Endothelial cell of umbilical vein (primary cell): ENCODE data around the gene LRP1B. TPM values are rescaled to one million over a fixed set of nuclear protein-coding genes. Genes with fewer than 3 reads are reported as not detected.

Source experiments
- BruUV-seq: library from RNA; stranded (reverse); fragments of 400-500 nt; replicated peaks from 2 replicates; lab custom pipeline; 2021; lab: Mats Ljungman, UMichigan
- CTCF ChIA-PET: fragments of 300-600, 350-600 bp; sonication (Branson Sonifier 250); formaldehyde crosslinking; loops from one replicate; lab custom pipeline; 2021; ENCODE audit warnings: antibody characterized with exemption, inconsistent platforms; lab: Charles Lee
- POLR2A ChIA-PET: fragments of 300-600, 350-600 bp; sonication (Branson Sonifier 250); formaldehyde crosslinking; loops from one replicate; lab custom pipeline; 2021; ENCODE audit warnings: antibody characterized with exemption, inconsistent platforms; lab: Charles Lee
- DNase-seq: peaks from one replicate; pipeline ENCODE4 v3.0.0-alpha.2; 2011; ENCODE audit warnings: low read depth, low spot score
- FAIRE-seq: peaks from 2 replicates; lab custom pipeline; 2011; peaks lifted over from hg19 to GRCh38; lab: Jason Lieb, UNC
- H2AFZ ChIP-seq: 2 replicates; pipeline ENCODE4 v1.6.0; 2012; ENCODE audit warnings: low read depth, low read length, control low read depth, inconsistent platforms
- H3K27ac ChIP-seq: 2 replicates; pipeline ENCODE4 v1.5.1; 2011; ENCODE audit warnings: low read depth, mild to moderate bottlenecking, control low read depth, low read length, moderate library complexity; ENCODE audit not compliant: insufficient read depth
- H3K27me3 ChIP-seq, 2 experiments: 2 replicates each; pipeline versions ENCODE4 v1.6.0 to v1.6.1; 2011; ENCODE audit warnings: low read length in 2 of 2, mixed read lengths in 1 of 2; ENCODE audit not compliant: control insufficient read depth in 2 of 2, insufficient read depth in 2 of 2
- H3K36me3 ChIP-seq, 2 experiments: 2 replicates in 1 of 2; 3 replicates in 1 of 2; pipeline ENCODE4 v1.5.1; 2011; ENCODE audit warnings: low read length in 2 of 2, mild to moderate bottlenecking in 1 of 2, moderate library complexity in 1 of 2; ENCODE audit not compliant: control insufficient read depth in 2 of 2, insufficient read depth in 2 of 2; ENCODE audit errors: extremely low read depth in 1 of 2
- H3K4me1 ChIP-seq: 3 replicates; pipeline ENCODE4 v1.5.1; 2011; ENCODE audit warnings: mild to moderate bottlenecking, low read length; ENCODE audit not compliant: control insufficient read depth, insufficient read depth; ENCODE audit errors: extremely low read depth
- H3K4me2 ChIP-seq: 2 replicates; pipeline ENCODE4 v1.6.1; 2011; ENCODE audit warnings: low read length, control low read depth, mixed read lengths; ENCODE audit not compliant: insufficient read depth
- H3K4me3 ChIP-seq, 3 experiments: fragments of 200-600 bp in 1 of 3; sonication (generic), shearing (Covaris generic) in 1 of 3; replicated peaks in 1 of 3; 2 replicates each; pipeline ENCODE4 v1.5.1; 2011 to 2016; ENCODE audit warnings: control low read depth in 3 of 3, low read length in 3 of 3, mild to moderate bottlenecking in 2 of 3, inconsistent platforms in 1 of 3, low read depth in 1 of 3, moderate library complexity in 1 of 3; ENCODE audit not compliant: insufficient read depth in 1 of 3
- H3K79me2 ChIP-seq: 2 replicates; pipeline ENCODE4 v1.6.0; 2012; ENCODE audit warnings: low read length, inconsistent platforms; ENCODE audit not compliant: control insufficient read depth, insufficient read depth
- H3K9ac ChIP-seq: replicated peaks from 2 replicates; pipeline ENCODE3; 2011; ENCODE audit warnings: low read length, control low read depth; ENCODE audit not compliant: insufficient read depth; ENCODE audit errors: extremely low read depth
- H3K9me1 ChIP-seq: replicated peaks from 3 replicates; pipeline ENCODE4 v1.6.0; 2011; ENCODE audit warnings: mild to moderate bottlenecking, low read length; ENCODE audit not compliant: control insufficient read depth, insufficient read depth; ENCODE audit errors: extremely low read depth
- H3K9me3 ChIP-seq: replicated peaks from 2 replicates; pipeline ENCODE4 v1.5.1; 2012; ENCODE audit warnings: low read length, inconsistent platforms; ENCODE audit not compliant: control insufficient read depth, insufficient read depth
- H4K20me1 ChIP-seq: replicated peaks from 2 replicates; pipeline ENCODE3; 2011; ENCODE audit warnings: mild to moderate bottlenecking, low read length; ENCODE audit not compliant: control insufficient read depth, insufficient read depth; ENCODE audit errors: extremely low read depth
- EZH2 ChIP-seq: IDR thresholded peaks from 2 replicates; pipeline ENCODE4 v1.6.1; 2012; ENCODE audit warnings: borderline replicate concordance, low read depth, mild to moderate bottlenecking, moderate library complexity, low read length, inconsistent platforms; ENCODE audit not compliant: severe bottlenecking
- FOS ChIP-seq: IDR thresholded peaks from 2 replicates; pipeline ENCODE4 v1.6.1; 2011; ENCODE audit warnings: mild to moderate bottlenecking, low read length, moderate library complexity, borderline replicate concordance; ENCODE audit not compliant: insufficient read depth
- GATA2 ChIP-seq: IDR thresholded peaks from 2 replicates; pipeline ENCODE4 v1.7.0; 2011; ENCODE audit warnings: low read depth, mild to moderate bottlenecking, moderate library complexity, mixed read lengths, low read length; ENCODE audit not compliant: insufficient read length, insufficient read depth
- JUN ChIP-seq: IDR thresholded peaks from 2 replicates; pipeline ENCODE4 v1.6.1; 2011; ENCODE audit warnings: borderline replicate concordance, low read depth; ENCODE audit not compliant: insufficient read length, insufficient read depth
- MYC ChIP-seq: IDR thresholded peaks from one replicate; pipeline ENCODE4 v1.6.1; 2011; ENCODE audit warnings: mild to moderate bottlenecking, low read depth, low read length
- POLR2A ChIP-seq: IDR thresholded peaks from 2 replicates; pipeline ENCODE4 v1.6.1; 2012; ENCODE audit warnings: low read depth, mild to moderate bottlenecking, control low read depth, low read length
- POLR2AphosphoS5 ChIP-seq: IDR thresholded peaks from 2 replicates; pipeline ENCODE4 v1.6.1; 2012; ENCODE audit warnings: low read depth, mild to moderate bottlenecking, control low read depth, low read length, moderate library complexity; ENCODE audit not compliant: insufficient read depth
- dilution Hi-C: fragments of 300-500 bp; cut with MboI; formaldehyde crosslinking; loops from one replicate; pipeline ENCODE4 v1.15.0; 2019; ENCODE audit warnings: low sequenced_read_pairs; ENCODE audit not compliant: extremely low pct_ligation_motif_present
- intact Hi-C: fragments of 100-400 bp; cut with micrococcal nuclease; formaldehyde crosslinking; loops from one replicate; pipeline ENCODE4 v1.10.0; 2022
- polyA plus RNA-seq, 4 experiments: library from polyadenylated mRNA; depleted of rRNA in 3 of 4; stranded (reverse) in 3 of 4; unstranded in 1 of 4; fragments of >200 nt; gene quantifications; 2 replicates each; pipeline versions ENCODE4 v1.2.1 to v1.2.3, GENCODE V29; 2011 to 2012; ENCODE audit warnings: missing spikeins in 1 of 4
- total RNA-seq: library from RNA; stranded (reverse); gene quantifications from 2 replicates; pipeline ENCODE4 v1.2.3, GENCODE V29; 2021
- TF ChIP-seq, protein P1 (sequence below), 2 donors: IDR thresholded peaks; 1 replicate in 1 of 2; 2 replicates in 1 of 2; pipeline ENCODE4 v1.5.1; 2011; ENCODE audit warnings: low read length in 2 of 2, mild to moderate bottlenecking in 2 of 2, moderate library complexity in 2 of 2, control low read depth in 1 of 2, inconsistent platforms in 1 of 2, low read depth in 1 of 2; ENCODE audit not compliant: insufficient read depth in 1 of 2; ENCODE audit errors: extremely low read depth in 1 of 2
- TF ChIP-seq, protein P2 (sequence below): IDR thresholded peaks from 2 replicates; pipeline ENCODE4 v1.6.1; 2011; ENCODE audit not compliant: insufficient read depth, insufficient read length

Gene LRP1B
- total and polyA plus RNA-seq, 2 donors (not counting 3 experiments of a cell fraction or from before 2014, with no cell fraction given) = 0.03 to 0.07 TPM

DNA sequence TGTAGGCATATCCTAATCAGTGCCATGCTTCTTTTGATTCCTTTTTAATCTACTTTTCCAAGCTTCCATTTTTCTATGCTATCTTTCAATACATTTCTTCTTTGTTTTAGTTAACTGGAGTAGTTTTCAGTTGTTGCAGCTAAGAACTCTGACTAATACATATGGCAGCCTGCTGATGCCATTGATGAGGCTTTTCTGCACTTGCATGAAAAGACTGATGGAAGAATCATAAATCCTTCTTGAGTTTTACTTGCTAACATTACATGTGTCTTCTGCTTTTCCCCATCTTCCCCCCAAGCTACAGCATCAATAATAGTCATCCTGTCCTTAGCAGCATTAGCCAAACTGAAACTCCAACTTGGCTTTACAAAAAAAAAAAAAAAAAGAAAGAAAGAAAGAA lies 203.3 kb downstream of the LRP1B start:
- ChIA-PET CTCF (interaction anchor here (0.6 kb wide), 1 partner anchor 31 kb away, joined by 4 read pairs; no protein-coding TSS in a partner anchor), POLR2A (no interaction called here)
- intact Hi-C loops = no loop called here
- no TSS peak for BruUV-seq
- DNase-seq (no peak), FAIRE-seq (no peak)
- no peaks in the 10 kb centered on the region for H3K9me3 ChIP-seq
- H3K9ac ChIP-seq = no peak overlapping the region
- no peak overlapping the region for H3K4me3 ChIP-seq
- H3K4me1 ChIP-seq = no peaks in the 10 kb centered on the region
- H3K79me2 ChIP-seq = no peaks in the 10 kb centered on the region
- H2AFZ ChIP-seq = no peak overlapping the region
- no peaks in the 10 kb centered on the region for H3K27me3 ChIP-seq
- no peaks in the 10 kb centered on the region for H4K20me1 ChIP-seq
- dilution Hi-C loops = no loop called here
- no peaks in the 10 kb centered on the region for H3K36me3 ChIP-seq
- H3K27ac ChIP-seq = no peak overlapping the region
- no peak overlapping the region for H3K4me2 ChIP-seq
- TF ChIP-seq JUN (no peak), POLR2AphosphoS5 (no peak), GATA2 (no peak), FOS (no peak), POLR2A (no peak)
- H3K9me1 ChIP-seq = no peaks in the 10 kb centered on the region

DNA sequence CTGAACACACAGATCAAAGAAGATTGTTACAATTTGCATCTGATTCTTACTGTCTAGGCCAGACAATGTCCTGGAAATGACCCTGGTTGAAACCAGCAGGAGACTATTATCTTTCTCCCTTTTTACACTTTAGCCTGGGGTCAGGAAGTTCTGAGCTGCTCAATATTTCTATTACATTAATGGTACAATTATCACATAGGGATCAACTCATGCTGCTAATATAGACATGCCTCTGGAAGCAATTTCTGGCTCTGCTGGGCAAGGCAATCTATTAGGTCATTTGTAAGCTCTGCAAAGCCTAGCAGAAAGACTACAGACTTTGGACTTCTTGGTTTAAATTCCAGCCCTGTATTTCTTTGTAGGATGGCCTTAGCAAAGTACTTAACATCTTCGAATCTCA lies 205.3 kb downstream of the LRP1B start:
- Histone ChIP-seq H3K79me2 (no peaks in the 10 kb centered on the region), H2AFZ (no peak overlapping the region), H3K4me2 (no peak overlapping the region), H3K27ac (no peak overlapping the region), H3K36me3 (no peaks in the 10 kb centered on the region), H3K4me1 (no peaks in the 10 kb centered on the region), H3K9me1 (no peaks in the 10 kb centered on the region), H4K20me1 (no peaks in the 10 kb centered on the region), H3K9me3 (no peaks in the 10 kb centered on the region), H3K4me3 (no peak overlapping the region), H3K27me3 (no peaks in the 10 kb centered on the region), H3K9ac (no peak overlapping the region)
- ChIA-PET CTCF (interaction anchor here (0.7 to 1.5 kb wide), 3 partner anchors 10 to 215 kb away, joined by 3 to 6 read pairs (median 3); no protein-coding TSS in a partner anchor), POLR2A (no interaction called here)
- TF ChIP-seq FOS (no peak), MYC (no peak), GATA2 (no peak), JUN (no peak), POLR2AphosphoS5 (no peak), POLR2A (no peak), EZH2 (no peak)
- TF ChIP-seq, protein P1, sequence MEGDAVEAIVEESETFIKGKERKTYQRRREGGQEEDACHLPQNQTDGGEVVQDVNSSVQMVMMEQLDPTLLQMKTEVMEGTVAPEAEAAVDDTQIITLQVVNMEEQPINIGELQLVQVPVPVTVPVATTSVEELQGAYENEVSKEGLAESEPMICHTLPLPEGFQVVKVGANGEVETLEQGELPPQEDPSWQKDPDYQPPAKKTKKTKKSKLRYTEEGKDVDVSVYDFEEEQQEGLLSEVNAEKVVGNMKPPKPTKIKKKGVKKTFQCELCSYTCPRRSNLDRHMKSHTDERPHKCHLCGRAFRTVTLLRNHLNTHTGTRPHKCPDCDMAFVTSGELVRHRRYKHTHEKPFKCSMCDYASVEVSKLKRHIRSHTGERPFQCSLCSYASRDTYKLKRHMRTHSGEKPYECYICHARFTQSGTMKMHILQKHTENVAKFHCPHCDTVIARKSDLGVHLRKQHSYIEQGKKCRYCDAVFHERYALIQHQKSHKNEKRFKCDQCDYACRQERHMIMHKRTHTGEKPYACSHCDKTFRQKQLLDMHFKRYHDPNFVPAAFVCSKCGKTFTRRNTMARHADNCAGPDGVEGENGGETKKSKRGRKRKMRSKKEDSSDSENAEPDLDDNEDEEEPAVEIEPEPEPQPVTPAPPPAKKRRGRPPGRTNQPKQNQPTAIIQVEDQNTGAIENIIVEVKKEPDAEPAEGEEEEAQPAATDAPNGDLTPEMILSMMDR (IDR thresholded peaks at IDR 0.05; ENCODE audit: extremely low read depth in 1 of 2, insufficient read depth in 1 of 2, low read depth in 1 of 2, low read length in 2 of 2) = no peak
- TF ChIP-seq, protein P2, sequence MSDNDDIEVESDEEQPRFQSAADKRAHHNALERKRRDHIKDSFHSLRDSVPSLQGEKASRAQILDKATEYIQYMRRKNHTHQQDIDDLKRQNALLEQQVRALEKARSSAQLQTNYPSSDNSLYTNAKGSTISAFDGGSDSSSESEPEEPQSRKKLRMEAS = no peak
- intact Hi-C loops (no loop called here), dilution Hi-C loops (no loop called here)
- no TSS peak for BruUV-seq
- no peak for FAIRE-seq
- no peak for DNase-seq
